ENCODE results near the gene CDH13. TPM values are rescaled to one million over a fixed set of nuclear protein-coding genes. Genes with fewer than 3 reads are reported as not detected.

Gene CDH13
- total and polyA plus RNA-seq, 2 experiments from 2014 or later = 1.6 to 4.4 TPM

GRCh38 chr16:82643936-82644630, 17.3 kb downstream of the CDH13 start (continued):
- no peak for TF ChIP-seq REST (IDR thresholded peaks at IDR 0.05; ENCODE audit: unreplicated experiment)
- TF ChIP-seq JUNB (IDR thresholded peaks at IDR 0.05; ENCODE audit: unreplicated experiment) = no peak
- TF ChIP-seq CTCF (conservative IDR thresholded peaks at IDR 0.05; ENCODE audit: low read depth in 2 of 2) = no peak
- TF ChIP-seq ETS1 (IDR thresholded peaks at IDR 0.05) = no peak

- Histone ChIP-seq H3K4me3 (no peak overlapping the region), H3K27me3 (ENCODE audit: insufficient read depth) (no peaks in the 10 kb centered on the region), H3K4me1 (ENCODE audit: insufficient read depth) (peaks cover 27% of the 10 kb centered on the region), H3K36me3 (ENCODE audit: insufficient read depth) (no peaks in the 10 kb centered on the region), H3K27ac (ENCODE audit: low read depth) (no peak overlapping the region), H2AFZ (no peak overlapping the region), H3K79me2 (replicated peaks; ENCODE audit: insufficient read depth) (no peaks in the 10 kb centered on the region), H3F3A (replicated peaks; ENCODE audit: low read depth) (no peaks in the 10 kb centered on the region), H4K20me1 (replicated peaks; ENCODE audit: insufficient read depth) (no peaks in the 10 kb centered on the region), H3K4me2 (no peak overlapping the region), H3K9me2 (ENCODE audit: insufficient read depth) (peaks cover 8% of the 10 kb centered on the region)
- H3K9me3 Mint-ChIP-seq = no peaks in the 10 kb centered on the region
- H3K36me3 Mint-ChIP-seq (ENCODE audit: low read depth) = no peaks in the 10 kb centered on the region
- no peak overlapping the region for H3K4me3 Mint-ChIP-seq
- TF ChIP-seq ETS1 (IDR thresholded peaks at IDR 0.05) (no peak), CREB1 (CRISPR knock-in tag; IDR thresholded peaks at IDR 0.05; ENCODE audit: low read depth) (no peak)
- peaks cover 2% of the 10 kb centered on the region for H3K27me3 Mint-ChIP-seq (ENCODE audit: insufficient read depth, low read depth, poor library complexity)
- ATAC-seq (no peak), DNase-seq (ENCODE audit: low spot score) (no peak)
- H3K4me1 Mint-ChIP-seq = peaks cover 21% of the 10 kb centered on the region; the same call in 2 of the 3 replicates
- H3K27ac Mint-ChIP-seq = no peak overlapping the region
These were observed 19.7 kb downstream of the CDH13 start for GRCh38 chr16:82646504-82646903.

Measured in GM23338 (cell line).